Cardiac septum (tissue), 1 donor: ENCODE data around the gene ISOC2. TPM values are rescaled to one million over a fixed set of nuclear protein-coding genes. Genes with fewer than 3 reads are reported as not detected.

ENCODE experiments used
- DNase-seq: peaks from one replicate; pipeline ENCODE4 v3.0.0-alpha.2; 2020; ENCODE audit warnings: low spot score
- intact Hi-C: fragments of 100-400 bp; cut with DNase I; formaldehyde crosslinking; loops from one replicate; pipeline ENCODE4 v1.14.0; 2022
- total RNA-seq: library from RNA; stranded (reverse); fragmentation: NEBNext Ultra II Directional; extraction: Animal tissue kit (Norgen Biotek cat#: 25700); gene quantifications from one replicate; pipeline ENCODE4 v1.2.1, GENCODE V29; 2021
- donor health status: DM: no; HTN: no; CAD: no.

The ISOC2 gene
- total RNA-seq, 1 donor from 2014 or later: 50.8 TPM

DNA sequence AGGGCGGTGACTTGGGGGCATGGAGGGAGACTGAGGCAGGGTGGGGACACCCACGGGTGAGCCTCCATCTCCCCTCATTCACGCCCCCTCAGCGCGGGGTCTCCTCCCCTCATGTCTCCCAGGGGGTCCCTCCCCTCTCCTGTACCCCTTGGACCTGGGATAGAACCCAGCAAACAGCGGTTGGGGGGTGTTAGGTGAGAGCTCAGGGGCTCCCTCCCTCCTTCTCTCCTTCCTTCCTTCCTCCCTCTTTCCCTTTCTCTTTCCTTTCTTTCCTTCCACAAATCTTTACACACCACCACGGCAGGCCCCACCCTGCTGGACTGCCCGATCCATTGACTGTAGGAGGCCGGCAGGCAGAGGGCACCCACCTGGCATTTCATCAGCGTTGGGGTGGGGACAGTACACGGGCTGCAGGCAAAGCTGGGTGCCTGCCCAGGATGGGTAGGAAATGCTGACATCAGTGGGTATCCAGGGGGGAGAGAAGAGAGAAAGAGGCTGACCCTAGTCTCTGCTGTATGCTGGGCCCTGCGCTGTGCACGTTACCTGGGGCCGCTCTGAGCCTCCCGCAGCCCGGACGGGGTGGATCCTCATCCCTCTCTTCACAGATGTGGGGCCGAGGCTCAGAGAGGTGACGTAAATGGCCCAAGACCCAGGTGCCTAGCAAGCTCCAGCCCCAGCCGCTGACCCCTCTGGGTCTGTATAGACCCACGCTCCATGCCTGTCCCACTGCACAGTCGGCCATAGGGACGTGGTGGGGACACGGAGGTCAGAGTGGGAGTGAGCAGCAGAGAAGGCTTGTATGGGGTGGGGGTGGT is 30.3 kb upstream of the ISOC2 start:
- intact Hi-C loops: no loop called here
- DNase-seq: no peak

DNA sequence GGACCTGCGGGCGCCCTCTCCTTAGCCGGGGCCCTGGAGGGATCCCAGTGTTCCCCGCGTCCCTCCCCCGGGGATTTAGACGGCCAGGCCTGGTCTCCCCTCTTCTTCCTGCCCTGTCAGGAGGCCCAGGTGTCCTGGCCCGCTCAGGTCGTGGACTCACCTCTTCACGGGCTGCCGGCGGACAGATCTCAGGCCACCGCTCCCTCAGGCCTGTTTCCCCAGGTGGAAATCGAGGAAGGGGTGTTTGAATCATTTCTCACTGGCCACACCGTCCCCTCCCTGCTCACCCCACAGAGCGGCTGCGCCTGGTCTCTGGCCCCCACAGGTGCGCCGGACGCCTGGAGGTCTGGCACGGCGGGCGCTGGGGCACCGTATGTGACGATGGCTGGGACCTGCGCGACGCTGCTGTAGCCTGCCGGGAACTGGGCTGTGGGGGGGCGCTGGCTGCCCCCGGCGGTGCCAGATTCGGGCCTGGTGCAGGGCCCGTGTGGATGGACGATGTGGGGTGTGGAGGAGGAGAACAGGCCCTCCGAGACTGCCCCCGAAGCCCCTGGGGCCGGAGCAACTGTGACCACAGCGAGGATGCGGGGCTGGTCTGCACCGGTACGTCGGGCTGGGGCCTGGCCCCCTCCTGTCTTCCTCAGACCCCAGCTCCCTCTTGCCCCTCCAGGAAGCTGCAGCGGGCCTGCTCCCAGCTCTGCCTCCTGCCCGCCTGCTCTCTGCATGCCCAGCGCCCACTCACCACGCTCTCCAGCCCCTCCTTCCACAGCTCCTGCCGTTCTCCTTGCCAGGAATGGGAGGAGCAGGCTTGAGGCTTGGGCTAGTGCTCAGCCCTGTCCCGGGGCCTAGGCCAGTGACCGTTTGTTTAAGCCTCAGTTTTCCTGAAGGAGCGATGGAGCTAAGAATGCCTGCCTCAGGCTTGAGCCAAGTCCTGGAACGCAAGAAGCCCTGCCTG is 29.3 kb upstream of the ISOC2 start:
- no peak for DNase-seq
- intact Hi-C loops: no loop called here

DNA sequence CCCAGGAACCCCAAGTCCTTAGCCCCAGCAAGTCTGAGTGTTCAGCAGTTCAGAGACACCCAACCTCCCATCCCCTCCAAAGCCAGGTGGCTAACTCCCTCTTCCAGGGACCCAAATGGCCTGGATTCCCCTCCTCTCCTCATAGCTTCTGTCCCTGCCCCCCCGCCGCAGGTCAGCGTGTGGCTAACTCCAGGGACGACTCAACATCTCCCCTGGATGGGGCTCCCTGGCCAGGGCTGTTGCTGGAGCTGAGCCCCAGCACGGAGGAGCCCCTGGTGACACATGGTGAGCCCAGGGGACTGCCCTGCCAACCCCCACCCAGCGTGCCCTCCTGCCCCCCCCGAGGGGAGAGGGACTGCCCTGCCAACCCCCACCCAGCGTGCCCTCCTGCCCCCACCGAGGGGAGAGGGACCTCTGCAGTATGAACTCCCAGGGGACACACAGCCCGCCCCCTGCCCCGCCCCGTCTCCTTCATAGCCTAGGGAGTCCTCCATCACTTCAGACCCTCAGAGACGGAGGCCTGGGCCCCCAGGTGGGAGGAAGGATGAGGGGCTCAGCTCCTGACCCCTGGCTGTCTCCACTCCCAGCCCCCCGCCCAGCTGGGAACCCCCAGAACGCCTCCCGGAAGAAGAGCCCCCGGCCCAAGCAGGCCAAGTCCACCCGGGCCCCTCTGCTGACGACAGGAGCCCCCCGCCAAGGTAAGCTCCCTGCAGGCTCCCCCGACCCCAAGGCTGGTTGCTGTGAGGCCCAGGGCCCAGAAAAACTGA is 28.5 kb upstream of the ISOC2 start:
- no peak for DNase-seq
- intact Hi-C loops: no loop called here

DNA sequence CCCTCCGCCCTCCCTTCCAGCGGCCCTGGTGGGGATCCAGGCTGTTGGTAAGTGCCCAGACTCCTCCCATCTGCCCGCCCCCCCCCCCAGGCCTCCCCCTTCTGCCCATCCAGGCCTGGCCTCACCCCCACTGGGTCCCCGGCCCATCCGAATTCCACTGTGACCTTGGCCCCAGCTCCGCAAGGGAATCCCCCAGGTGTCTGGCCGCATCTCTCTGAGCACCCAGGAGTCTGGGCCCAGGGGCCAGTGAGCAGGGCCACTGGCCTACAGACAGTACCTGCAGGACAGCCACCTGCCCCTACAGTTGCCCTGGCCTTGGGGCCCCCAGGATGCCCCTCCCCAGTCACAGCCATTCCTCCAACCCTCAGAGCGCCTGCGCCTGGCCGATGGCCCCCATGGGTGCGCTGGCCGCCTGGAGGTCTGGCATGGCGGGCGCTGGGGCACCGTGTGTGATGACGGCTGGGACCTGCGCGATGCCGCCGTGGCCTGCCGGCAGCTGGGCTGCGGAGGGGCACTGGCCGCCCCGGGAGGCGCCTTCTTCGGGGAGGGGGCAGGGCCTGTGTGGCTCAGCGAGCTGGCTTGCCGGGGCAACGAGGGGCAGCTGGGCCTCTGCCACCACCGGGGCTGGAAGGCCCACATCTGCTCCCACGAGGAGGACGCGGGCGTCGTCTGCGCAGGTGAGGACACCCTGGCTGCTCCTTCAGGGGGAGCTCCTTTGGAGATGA is 27.7 kb upstream of the ISOC2 start:
- DNase-seq: no peak
- intact Hi-C loops: no loop called here

DNA sequence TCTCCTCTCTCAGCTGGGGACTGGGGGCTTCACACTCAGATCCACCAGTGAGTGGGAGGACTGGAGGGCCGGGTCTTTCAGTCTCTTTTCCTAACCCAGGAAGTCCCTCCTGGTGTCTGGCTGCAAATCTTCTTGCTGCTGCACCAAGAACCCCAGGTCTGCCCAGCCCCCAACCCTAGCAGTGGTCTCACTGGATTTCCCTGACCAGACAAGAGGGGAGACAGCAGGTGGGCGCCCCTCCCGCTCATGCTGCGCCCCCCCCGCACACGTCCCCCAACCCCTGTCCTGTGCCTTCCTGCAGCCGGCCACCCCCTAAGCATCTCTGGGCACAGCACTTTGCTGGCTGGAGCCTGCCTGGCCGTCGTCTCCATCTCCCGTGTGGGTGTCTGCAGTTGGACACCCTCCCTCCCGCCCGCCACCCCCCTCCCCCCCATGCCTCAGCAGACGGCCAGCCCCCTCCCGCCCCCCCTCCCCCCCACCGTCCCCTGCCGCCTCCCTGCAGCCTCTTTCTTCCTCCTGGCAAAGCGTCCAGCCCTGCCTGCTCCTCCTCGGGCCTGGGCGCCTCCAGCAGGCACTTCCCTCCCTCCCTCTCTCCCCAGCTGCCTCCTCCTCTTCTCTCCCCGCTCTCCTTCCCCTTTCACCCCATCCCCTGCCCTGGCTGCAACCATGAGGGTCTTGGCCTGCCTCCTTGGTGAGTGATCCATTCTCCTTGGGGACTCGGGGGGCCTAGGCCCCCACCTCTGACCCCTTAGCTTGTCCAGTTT is 26.7 kb upstream of the ISOC2 start, which contains the start of gene SSC5D:
SSC5D (plus strand) TSS at position 513 of the 764 bp plus-strand sequence; CDS start at position 667, 154 bp downstream.
- no peak for DNase-seq
- intact Hi-C loops: no loop called here

DNA sequence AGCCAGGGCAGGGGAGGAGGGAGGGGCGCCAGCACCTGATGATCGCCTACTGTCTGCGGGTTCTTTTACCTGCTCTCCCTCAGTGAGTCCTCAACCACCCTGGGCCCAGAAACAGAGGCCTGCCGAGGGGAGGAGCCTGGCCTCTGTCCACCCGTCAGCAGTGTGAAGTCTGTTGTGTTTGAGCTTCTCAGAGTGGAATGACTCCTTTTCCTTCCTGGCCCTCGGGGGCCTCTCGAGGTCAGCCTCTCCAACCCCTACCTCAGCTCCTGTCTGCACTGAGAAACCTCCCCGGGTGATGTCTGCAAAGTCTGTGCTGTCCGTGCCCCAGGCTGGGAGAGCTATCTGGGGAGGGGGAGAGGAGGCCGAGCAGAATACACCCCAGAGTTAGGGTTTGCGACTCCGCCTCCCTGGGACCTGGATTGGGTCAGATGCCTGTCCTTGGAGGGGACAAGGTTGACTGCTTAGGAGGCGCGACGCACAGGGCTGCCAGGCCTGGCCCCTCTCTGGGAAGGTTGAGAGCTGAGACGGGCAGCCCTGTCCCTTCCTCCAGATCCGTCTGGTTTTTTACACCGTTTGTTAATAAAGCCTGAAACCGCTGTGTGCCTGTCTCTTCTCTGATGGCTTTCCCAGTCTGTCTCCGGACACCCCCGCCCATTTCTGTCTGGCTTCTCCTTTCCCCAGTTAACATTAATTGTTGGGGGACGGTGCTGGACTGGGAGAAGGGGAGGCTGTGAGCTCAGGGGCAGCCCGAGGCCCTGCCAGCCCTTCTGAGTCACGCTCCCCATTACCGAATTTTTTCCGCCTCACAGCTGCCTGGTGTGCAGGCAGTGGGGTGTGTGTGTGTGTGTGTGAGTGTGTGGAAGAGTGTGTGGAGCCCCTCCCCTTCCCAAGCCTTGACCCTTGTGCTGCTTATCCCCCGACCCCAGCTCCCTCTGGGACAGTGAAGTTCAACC is 25.8 kb upstream of the ISOC2 start:
- no peak for DNase-seq
- intact Hi-C loops: no loop called here

DNA sequence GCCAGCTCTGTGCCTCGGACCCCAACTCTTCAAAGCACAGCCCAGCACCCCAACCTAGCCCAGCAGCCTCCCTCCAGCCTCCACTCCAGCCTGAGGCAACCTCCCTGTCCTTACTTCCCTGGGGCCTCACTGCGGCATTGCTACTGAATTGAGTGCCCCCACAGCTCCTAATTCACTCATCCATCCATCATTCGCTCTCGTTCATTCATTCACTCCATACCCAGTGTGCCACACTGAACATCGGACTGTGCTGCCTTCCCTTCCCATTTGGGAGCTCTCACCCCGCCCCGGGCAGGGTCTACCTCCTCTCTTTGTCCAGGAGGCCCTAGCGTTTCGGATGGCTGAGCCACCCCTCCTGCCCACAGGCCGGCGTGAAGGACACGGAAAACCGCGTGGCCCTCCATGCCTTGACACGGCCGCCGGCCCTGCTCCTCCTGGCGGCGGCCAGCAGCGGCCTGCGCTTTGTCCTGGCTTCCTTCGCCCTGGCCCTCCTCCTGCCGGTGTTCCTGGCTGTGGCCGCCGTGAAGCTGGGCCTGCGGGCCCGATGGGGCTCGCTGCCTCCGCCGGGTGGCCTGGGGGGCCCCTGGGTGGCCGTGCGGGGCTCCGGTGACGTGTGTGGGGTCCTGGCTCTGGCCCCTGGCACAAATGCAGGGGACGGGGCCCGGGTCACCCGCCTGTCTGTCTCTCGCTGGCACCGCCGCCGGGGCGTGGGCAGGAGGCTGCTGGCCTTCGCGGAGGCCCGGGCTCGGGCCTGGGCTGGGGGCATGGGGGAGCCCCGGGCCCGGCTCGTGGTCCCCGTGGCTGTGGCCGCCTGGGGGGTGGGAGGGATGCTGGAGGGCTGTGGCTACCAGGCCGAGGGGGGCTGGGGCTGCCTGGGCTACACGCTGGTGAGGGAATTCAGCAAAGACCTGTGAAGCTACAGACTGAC is 24.9 kb upstream of the ISOC2 start:
- intact Hi-C loops: no loop called here
- DNase-seq: no peak

DNA sequence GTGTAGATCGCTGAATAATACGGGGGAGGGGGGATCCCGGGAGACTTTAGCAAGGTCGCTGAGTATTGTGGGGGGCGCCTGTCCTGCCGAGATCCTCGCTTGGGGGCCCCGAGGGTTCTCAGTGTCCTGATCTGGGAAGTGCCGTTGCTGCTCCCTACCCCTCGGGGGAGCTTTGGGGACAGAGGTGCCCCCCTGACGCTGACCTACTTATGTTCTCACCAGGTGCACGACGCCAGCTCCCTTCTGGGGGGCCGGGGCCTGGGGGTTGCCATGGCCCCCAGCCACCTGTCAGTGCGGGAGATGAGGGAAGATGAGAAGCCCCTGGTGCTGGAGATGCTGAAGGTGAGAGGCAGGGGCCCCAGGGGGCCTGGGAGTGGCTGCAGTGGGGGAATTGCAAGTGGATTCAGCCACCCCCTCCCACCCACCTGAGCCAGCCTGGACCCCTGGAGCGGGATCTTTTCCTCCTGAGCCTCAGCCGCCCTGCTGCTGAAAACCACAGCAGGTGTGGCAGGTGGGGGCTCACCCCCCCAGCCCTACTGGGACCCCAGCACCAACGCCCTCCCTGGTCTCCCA is 24.1 kb upstream of the ISOC2 start:
- DNase-seq: no peak
- intact Hi-C loops: no loop called here

DNA sequence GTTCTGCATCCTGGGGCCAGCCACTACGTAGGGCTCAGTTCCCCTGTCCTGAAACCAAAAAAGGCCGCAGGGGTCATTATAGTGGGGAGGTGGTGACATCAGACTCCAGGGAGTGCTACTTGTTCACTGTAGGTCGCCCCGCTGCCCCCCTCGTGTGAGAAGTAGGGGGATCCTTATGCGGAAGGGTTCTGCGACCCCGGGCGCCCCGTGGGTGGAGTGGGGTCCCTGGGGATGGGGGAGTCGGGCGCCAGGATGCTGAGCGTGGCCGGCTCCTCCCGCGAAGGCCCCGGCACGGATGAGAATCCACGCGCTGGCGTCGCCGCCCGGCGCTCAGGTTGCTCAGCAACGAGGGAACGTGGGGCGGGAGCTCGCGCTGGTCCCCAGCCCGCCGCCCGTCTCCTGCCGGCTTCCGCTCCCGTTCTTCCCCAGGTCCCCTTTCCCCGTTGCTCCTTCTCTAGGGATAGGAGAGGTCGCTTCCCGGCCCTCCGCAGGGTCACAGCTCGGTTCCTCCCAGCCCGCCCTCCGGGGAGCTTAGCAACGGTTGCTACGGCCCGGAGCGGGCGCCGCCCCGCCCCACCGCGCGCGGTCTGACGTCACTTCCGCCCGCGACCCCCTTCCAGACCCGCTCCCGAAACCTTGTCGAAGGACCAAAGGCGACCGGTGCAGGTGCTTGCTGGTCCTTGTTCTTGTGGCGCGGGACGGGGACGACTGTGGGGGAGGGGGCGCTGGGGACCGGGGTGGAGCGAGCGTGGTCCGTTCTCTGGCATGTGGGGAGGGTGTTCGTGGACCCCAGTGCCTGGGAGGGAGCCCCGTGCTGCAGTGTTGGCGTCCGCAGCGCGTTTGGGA is 23.4 kb upstream of the ISOC2 start, which contains the start of gene NAT14:
NAT14 (plus strand) TSS at position 596 of the 846 bp plus-strand sequence. CDS start 521 bp downstream, outside the sequence.
- no peak for DNase-seq
- intact Hi-C loops: no loop called here

DNA sequence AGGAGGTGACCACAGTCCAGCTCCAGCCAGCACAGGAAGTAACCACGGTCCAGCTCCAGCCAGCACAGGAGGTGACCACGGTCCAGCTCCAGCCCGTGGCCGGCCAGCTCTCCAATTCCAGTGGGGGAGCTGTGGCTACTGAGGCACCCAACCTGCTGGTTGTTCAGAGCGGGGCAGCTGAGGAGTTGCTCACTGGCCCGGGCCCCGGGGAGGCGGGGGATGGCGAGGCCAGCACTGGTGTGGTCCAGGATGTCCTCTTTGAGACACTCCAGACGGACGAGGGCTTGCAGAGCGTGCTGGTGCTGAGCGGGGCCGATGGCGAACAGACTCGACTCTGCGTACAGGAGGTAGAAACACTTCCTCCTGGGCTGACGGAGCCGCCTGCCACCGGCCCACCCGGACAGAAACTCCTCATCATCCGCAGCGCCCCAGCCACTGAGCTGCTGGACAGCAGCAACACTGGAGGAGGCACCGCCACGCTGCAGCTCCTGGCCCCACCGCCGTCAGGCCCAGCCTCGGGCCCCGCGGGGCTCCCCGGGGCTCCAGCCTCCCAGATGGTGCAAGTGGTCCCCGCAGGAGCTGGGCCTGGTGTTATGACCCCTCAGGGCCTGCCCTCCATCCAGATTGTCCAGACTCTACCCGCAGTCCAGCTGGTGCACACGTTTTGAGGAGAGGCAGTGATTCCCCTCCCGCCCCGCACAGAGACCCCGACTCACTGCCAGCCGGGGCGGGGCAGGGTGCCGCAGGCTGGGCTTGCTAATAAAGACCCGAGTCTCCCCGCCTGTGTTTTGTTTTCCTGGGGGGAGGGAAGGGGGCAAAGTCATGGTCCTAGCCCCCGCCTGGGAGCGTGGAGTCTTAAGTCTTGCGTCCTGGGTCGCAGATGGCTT is 22.5 kb upstream of the ISOC2 start:
- DNase-seq: no peak
- intact Hi-C loops: no loop called here

DNA sequence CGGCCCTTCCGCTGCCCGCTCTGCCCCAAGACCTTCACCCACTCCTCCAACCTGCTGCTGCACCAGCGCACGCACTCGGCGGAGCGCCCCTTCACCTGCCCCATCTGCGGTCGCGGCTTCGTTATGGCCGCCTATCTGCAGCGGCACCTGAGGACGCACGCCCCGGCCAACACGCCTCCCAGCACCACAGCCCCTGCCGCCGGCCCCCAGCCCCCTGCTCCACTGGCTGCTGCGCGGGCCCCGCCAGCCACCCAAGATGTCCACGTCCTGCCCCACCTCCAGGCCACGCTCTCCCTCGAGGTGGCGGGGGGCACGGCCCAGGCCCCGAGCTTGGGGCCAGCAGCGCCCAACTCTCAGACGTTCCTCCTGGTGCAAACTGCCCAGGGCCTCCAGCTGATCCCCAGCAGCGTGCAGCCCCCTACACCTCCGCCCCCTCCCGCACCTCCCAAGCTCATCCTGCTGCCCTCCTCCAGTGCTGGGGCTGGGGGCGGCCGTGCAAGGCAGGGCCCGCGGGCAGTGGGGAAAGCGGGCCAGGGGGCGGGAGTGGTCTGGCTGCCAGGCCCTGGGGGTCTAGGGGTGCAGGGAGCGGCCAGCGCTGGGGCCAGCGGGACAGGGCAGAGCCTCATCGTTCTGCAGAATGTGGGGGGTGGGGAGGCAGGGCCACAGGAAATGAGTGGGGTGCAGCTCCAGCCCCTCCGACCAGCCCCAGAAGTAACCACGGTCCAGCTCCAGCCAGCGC is 21.7 kb upstream of the ISOC2 start:
- DNase-seq: no peak
- intact Hi-C loops: no loop called here

DNA sequence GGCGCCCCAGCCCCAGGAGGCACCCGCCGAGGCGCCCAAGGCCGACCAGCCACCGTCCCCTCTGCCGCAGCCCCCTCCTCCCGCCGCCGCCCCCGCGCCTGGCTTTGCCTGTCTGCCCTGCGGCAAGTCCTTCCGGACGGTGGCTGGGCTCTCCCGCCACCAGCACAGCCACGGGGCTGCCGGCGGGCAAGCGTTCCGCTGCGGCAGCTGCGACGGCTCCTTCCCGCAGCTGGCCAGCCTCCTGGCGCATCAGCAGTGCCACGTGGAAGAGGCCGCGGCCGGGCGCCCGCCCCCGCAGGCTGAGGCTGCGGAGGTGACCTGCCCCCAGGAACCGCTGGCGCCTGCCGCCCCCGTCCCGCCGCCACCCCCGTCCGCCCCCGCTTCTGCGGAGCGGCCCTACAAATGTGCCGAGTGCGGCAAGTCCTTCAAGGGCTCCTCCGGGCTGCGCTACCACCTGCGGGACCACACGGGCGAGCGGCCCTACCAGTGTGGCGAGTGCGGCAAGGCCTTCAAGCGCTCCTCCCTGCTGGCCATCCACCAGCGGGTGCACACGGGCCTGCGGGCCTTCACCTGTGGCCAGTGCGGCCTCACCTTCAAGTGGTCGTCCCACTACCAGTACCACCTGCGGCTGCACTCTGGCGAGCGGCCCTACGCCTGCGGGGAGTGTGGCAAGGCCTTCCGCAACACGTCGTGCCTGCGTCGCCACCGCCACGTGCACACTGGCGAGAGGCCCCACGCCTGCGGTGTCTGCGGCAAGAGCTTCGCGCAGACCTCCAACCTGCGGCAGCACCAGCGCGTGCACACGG is 20.9 kb upstream of the ISOC2 start:
- DNase-seq: no peak
- intact Hi-C loops: no loop called here

DNA sequence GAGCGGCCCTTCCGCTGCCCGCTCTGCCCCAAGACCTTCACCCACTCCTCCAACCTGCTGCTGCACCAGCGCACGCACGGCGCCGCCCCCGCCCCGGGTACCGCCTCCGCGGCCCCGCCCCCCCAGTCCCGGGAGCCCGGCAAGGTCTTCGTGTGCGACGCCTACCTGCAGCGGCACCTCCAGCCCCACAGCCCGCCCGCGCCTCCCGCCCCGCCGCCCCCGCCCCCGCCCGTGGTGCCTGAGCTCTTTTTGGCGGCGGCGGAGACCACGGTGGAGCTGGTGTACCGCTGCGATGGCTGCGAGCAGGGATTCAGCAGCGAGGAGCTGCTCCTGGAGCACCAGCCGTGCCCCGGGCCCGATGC is 20.3 kb upstream of the ISOC2 start:
- DNase-seq: no peak
- intact Hi-C loops: no loop called here
